GM23338 (cell line): ENCODE measurements around the gene OTOR. TPM values are rescaled to one million over a fixed set of nuclear protein-coding genes. Genes with fewer than 3 reads are reported as not detected.

Source experiments
- ATAC-seq: fragments of 200-7000 bp; cut with Tn5 transposase; 3 replicates; pipeline ENCODE4 v1.9.1; 2020
- DNase-seq: peaks from one replicate; pipeline ENCODE4 v3.0.0-alpha.2; 2015; ENCODE audit warnings: low spot score
- H2AFZ ChIP-seq: fragments of 200-600 bp; sonication (generic); 2 replicates; pipeline ENCODE4 v1.8.0; 2016; ENCODE audit warnings: antibody characterized with exemption, mild to moderate bottlenecking, moderate library complexity
- H3F3A ChIP-seq: fragments of 200-600 bp; sonication (generic); replicated peaks from 2 replicates; pipeline ENCODE4 v1.8.0; 2017; ENCODE audit warnings: antibody characterized with exemption, mixed run types, low read depth
- H3K27ac ChIP-seq: fragments of 200-600 bp; sonication (generic); 2 replicates; pipeline ENCODE4 v1.6.1; 2016; ENCODE audit warnings: low read depth
- H3K27me3 ChIP-seq: fragments of 200-600 bp; sonication (generic); 2 replicates; pipeline ENCODE4 v1.8.0; 2016; ENCODE audit warnings: mild to moderate bottlenecking, mixed run types, moderate library complexity; ENCODE audit not compliant: insufficient read depth
- H3K36me3 ChIP-seq: fragments of 200-600 bp; sonication (generic); 2 replicates; pipeline ENCODE4 v1.8.0; 2016; ENCODE audit warnings: mild to moderate bottlenecking; ENCODE audit not compliant: insufficient read depth
- H3K4me1 ChIP-seq: fragments of 200-600 bp; sonication (generic); 2 replicates; pipeline ENCODE4 v1.8.0; 2016; ENCODE audit warnings: mild to moderate bottlenecking, moderate library complexity; ENCODE audit not compliant: insufficient read depth
- H3K4me2 ChIP-seq: fragments of 200-600 bp; sonication (generic); 2 replicates; pipeline ENCODE4 v1.7.1; 2017; ENCODE audit warnings: mixed run types
- H3K4me3 ChIP-seq: fragments of 200-600 bp; sonication (generic); 2 replicates; pipeline ENCODE4 v1.6.1; 2016; ENCODE audit warnings: mixed run types
- H3K79me2 ChIP-seq: fragments of 200-600 bp; sonication (generic); replicated peaks from 2 replicates; pipeline ENCODE4 v1.8.0; 2017; ENCODE audit warnings: mild to moderate bottlenecking; ENCODE audit not compliant: insufficient read depth
- H3K9me2 ChIP-seq: fragments of 200-600 bp; sonication (generic); 2 replicates; pipeline ENCODE4 v1.8.0; 2017; ENCODE audit not compliant: insufficient read depth
- H4K20me1 ChIP-seq: fragments of 200-600 bp; sonication (generic); replicated peaks from 2 replicates; pipeline ENCODE4 v1.8.0; 2017; ENCODE audit warnings: mild to moderate bottlenecking; ENCODE audit not compliant: insufficient read depth
- H3K27ac Mint-ChIP-seq: 2 replicates; pipeline ENCODE4 v1.8.0; 2020; ENCODE audit warnings: inconsistent platforms, mild to moderate bottlenecking, moderate library complexity, mixed read lengths
- H3K27me3 Mint-ChIP-seq: 3 replicates; pipeline ENCODE4 v1.8.0; 2022; ENCODE audit warnings: low read depth, mild to moderate bottlenecking, moderate library complexity, mixed read lengths, inconsistent platforms; ENCODE audit not compliant: insufficient read depth, poor library complexity
- H3K36me3 Mint-ChIP-seq: 3 replicates; pipeline ENCODE4 v1.8.0; 2021; ENCODE audit warnings: low read depth, mild to moderate bottlenecking, inconsistent platforms, moderate library complexity, mixed read lengths
- H3K4me1 Mint-ChIP-seq: 3 replicates; pipeline ENCODE4 v1.8.0; 2020; ENCODE audit warnings: mild to moderate bottlenecking, inconsistent platforms, mixed read lengths
- H3K4me3 Mint-ChIP-seq: 3 replicates; pipeline ENCODE4 v1.8.0; 2021; ENCODE audit warnings: moderate library complexity, mild to moderate bottlenecking, inconsistent platforms, mixed read lengths
- H3K9me3 Mint-ChIP-seq: 3 replicates; pipeline ENCODE4 v1.8.0; 2020; ENCODE audit warnings: moderate library complexity, mild to moderate bottlenecking, inconsistent platforms, mixed read lengths
- CREB1 ChIP-seq: fragments of 250-450 bp; sonication (Bioruptor Pico); IDR thresholded peaks from 2 replicates; pipeline ENCODE4 v1.5.0; 2020; ENCODE audit warnings: low read depth, mild to moderate bottlenecking, moderate library complexity
- CTCF ChIP-seq, 2 experiments: fragments of 200-600 bp in 1 of 2; sonication (generic) in 1 of 2; conservative IDR thresholded peaks; 2 replicates each; pipeline versions ENCODE4 v1.5.1 to v1.6.1; 2016 to 2017; ENCODE audit warnings: antibody characterized with exemption in 2 of 2, low read depth in 2 of 2, mild to moderate bottlenecking in 2 of 2, moderate library complexity in 1 of 2
- ETS1 ChIP-seq: IDR thresholded peaks from 2 replicates; pipeline ENCODE4 v1.6.1; 2016; ENCODE audit warnings: antibody characterized with exemption
- EZH2 ChIP-seq: fragments of 200-600 bp; sonication (generic); IDR thresholded peaks from one replicate; pipeline ENCODE4 v1.8.0; 2017; ENCODE audit warnings: antibody characterized with exemption, mild to moderate bottlenecking, low read depth; ENCODE audit not compliant: unreplicated experiment
- EZH2phosphoT487 ChIP-seq: fragments of 200-600 bp; sonication (generic); IDR thresholded peaks from one replicate; pipeline ENCODE4 v1.8.1; 2018; ENCODE audit warnings: antibody characterized with exemption; ENCODE audit not compliant: unreplicated experiment
- JUNB ChIP-seq: IDR thresholded peaks from one replicate; pipeline ENCODE4 v1.6.1; 2016; ENCODE audit warnings: antibody characterized with exemption; ENCODE audit not compliant: unreplicated experiment
- NANOG ChIP-seq: IDR thresholded peaks from 2 replicates; pipeline ENCODE4 v1.6.1; 2016; ENCODE audit warnings: antibody characterized with exemption, borderline replicate concordance
- REST ChIP-seq: IDR thresholded peaks from one replicate; pipeline ENCODE4 v1.6.1; 2018; ENCODE audit warnings: antibody characterized with exemption; ENCODE audit not compliant: unreplicated experiment
- STAT1 ChIP-seq: IDR thresholded peaks from one replicate; pipeline ENCODE4 v1.6.1; 2016; ENCODE audit warnings: antibody characterized with exemption; ENCODE audit not compliant: unreplicated experiment
- ZNF114 ChIP-seq: fragments of 250-450 bp; sonication (Bioruptor Pico); IDR thresholded peaks from 2 replicates; pipeline ENCODE4 v1.5.0; 2020; ENCODE audit warnings: mild to moderate bottlenecking, moderate library complexity
- ZNF331 ChIP-seq: fragments of 250-450 bp; sonication (Bioruptor Pico); IDR thresholded peaks from 2 replicates; pipeline ENCODE4 v1.5.0; 2020; ENCODE audit warnings: low read depth, mild to moderate bottlenecking, moderate library complexity
- ZNF462 ChIP-seq: fragments of 250-450 bp; sonication (Bioruptor Pico); IDR thresholded peaks from 2 replicates; pipeline ENCODE4 v1.5.0; 2020; ENCODE audit warnings: mild to moderate bottlenecking, moderate library complexity
- polyA plus RNA-seq: library from polyadenylated mRNA; unstranded; fragments of >200 nt; fragmentation: Nextera tagmentation; extraction: Ambion mirVana; gene quantifications from 2 replicates; pipeline ENCODE4 v1.2.1, GENCODE V29; 2016
- total RNA-seq: library from RNA; depleted of rRNA; stranded (reverse); fragments of >200 nt; shearing (Covaris generic); gene quantifications from 2 replicates; pipeline ENCODE4 v1.2.3, GENCODE V29; 2014

OTOR gene
- total and polyA plus RNA-seq, 2 experiments from 2014 or later = not detected

- TF ChIP-seq ZNF462 (CRISPR knock-in tag) = no peak
Measured at GRCh38 chr20:16752082-16752481, 3.9 kb downstream of the OTOR start (continued).

- no peaks in the 10 kb centered on the region for H3K79me2 ChIP-seq
- Mint-ChIP-seq H3K36me3 (peaks cover 10% of the 10 kb centered on the region), H3K4me3 (no peak overlapping the region), H3K9me3 (peaks cover 22% of the 10 kb centered on the region), H3K27ac (no peak overlapping the region), H3K4me1 (peaks cover 20% of the 10 kb centered on the region), H3K27me3 (peaks cover 1% of the 10 kb centered on the region)
- H3K36me3 ChIP-seq = no peaks in the 10 kb centered on the region
- ATAC-seq (no peak), DNase-seq (no peak)
- H3K4me1 ChIP-seq = peaks cover 9% of the 10 kb centered on the region; the same call in 1 of the 2 replicates
- 0 out of 2 replicates have a peak overlapping the region, but pooled peaks have one; percentile 12 for H2AFZ ChIP-seq
- no peaks in the 10 kb centered on the region for H4K20me1 ChIP-seq
- H3K4me3 ChIP-seq = no peak overlapping the region
- H3F3A ChIP-seq = no peaks in the 10 kb centered on the region
- no peaks in the 10 kb centered on the region for H3K9me2 ChIP-seq
- no peaks in the 10 kb centered on the region for H3K27me3 ChIP-seq
- no peak overlapping the region for H3K27ac ChIP-seq
- no peak overlapping the region for H3K4me2 ChIP-seq
- TF ChIP-seq ZNF114 (no peak), EZH2phosphoT487 (no peak), CREB1 (CRISPR knock-in tag) (no peak), STAT1 (no peak), REST (no peak), EZH2 (no peak), ZNF331 (no peak), CTCF (conservative IDR thresholded peaks at IDR 0.05; ENCODE audit: low read depth in 2 of 2) (no peak), NANOG (no peak), JUNB (no peak), ETS1 (no peak)
Measured at GRCh38 chr20:16752901-16753300, 4.7 kb downstream of the OTOR start.
